ENCODE results near the gene SH3PXD2A.

Gene SH3PXD2A

DNA sequence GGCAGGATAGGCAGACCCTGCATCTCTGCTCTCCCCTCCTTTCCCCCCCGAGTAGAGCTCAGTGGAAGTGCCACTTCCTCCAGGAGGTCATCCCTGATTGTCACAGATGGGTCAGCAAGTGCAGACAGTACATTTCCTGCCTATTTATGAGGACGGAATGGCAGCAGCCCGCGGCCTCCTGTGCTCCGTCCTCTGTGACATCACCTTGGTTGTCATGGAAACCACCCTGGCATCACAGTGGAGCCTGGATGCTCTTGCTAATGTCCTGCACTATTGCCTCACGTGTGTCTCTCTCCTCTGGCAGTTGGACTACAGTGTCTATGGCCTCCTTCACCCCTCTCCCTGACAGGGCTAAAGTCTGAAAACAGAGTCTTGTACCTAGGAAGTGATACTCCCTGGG is 148.6 kb downstream of the SH3PXD2A start:
- no peak for DNase-seq (ENCODE audit: low read depth in 3 of 3)

DNA sequence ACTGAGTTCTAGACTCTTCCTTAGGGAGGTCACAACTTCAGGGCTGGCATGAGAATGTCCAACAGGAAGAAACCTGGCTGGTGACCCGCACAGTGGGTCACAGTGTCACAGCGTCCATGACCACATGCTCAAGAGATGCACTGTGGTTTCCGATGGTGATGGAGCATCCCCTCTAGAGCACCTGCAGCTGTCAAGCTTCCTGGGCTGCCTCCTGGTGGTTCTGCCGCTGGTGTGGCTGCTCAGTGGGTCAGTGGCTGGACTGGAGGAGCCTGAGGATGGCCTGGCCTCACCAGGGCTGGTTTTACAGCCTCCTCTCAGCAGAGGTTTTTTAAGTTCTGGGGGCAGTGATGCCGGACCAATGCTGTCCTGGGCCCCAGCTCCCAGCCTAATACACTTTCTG is 149.3 kb downstream of the SH3PXD2A start:
- DNase-seq (ENCODE audit: low read depth in 3 of 3): no peak

DNA sequence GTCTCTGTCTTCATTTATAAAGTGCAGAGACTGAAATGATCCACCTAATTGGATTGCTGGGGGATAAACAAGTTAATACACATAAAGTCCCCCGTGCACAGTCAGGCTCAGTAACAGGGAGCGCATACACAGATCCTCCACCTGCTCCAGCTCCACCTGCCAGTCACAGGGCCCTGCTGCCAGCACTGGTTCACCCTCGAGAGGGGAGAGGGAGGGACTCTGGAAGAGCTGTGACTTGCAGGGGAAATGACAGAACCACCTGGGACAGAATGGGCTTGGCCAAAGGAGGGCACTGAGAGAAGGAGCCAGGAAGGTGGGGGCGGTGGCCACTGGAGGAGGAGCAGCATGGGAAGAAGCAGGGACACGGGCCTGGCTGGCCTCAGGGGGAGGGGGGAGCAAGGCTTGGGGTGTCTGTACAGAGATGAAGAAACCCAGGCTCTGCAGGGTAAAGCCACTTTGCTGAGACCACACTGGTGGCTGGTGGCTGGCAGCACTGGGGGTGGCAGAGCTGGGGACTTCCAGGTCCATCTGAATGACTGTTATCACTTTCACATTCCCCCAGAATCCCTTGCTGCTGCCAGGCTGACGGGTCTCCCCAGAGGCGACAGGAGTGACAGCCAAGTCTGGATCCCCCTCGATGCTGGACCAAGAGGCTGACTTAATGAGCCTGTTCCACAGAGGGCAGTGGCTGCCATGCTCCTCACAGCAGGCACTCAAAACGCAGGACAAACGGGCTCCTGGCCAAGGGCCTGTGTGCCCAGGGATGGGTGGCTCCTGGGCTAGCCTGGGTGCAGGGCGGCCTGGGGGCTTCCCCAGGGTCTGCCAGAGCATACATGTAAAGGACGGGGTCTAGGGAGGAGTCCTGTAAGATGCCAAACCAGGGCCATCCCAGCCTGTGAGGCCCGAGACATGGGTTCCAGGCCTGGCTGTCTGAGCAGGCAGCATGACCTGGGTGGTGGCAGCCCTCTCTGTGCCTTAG is 151.1 kb downstream of the SH3PXD2A start:
- DNase-seq (ENCODE audit: low read depth in 3 of 3): no peak

DNA sequence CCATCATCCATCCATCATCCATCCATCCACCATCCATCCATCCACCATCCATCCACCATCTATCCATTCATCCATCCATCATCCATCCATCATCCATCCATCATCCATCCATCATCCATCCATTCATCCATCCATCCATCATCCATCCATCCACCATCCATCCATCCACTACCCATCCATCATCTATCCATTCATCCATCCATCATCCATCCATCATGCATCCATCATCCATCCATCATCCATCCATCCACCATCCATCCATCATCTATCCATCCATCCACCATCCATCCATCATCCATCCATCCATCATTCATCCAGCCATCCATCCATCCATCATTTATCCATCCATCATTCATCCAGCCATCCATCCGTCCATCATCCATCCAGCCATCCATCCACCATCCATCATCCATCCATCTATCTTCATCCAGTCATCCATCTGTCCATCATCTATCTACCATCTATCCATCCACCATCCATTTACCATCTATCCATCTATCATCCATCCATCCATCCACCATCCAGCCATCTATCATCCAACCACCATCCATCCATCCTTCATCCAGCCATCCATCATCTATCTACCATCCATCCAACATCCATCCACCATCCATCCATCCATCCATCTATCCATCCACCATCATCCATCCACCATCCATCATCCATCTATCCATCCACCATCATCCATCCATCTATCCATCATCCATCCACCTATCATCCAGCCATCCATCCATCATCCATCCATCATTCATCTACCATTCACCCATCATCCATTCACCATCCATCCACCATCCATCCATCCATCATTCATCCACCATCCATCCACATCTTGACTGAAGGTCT is 153.8 kb downstream of the SH3PXD2A start:
- no peak for DNase-seq (ENCODE audit: low read depth in 3 of 3)

DNA sequence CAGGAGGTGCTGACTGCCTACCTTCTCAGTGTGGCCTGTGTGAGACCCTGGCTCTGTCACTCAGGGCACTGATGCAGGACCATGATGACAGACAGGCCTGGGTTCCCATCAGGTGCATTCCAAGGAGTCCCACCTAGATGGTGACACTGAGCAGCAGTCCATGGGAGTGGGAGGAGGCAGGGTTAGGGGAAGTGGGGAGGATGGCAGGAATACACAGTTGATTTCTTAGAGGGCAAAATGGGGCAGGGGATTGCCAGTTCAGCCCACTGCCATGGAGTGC is 155.0 kb downstream of the SH3PXD2A start:
- no peak for DNase-seq (ENCODE audit: low read depth in 3 of 3)

DNA sequence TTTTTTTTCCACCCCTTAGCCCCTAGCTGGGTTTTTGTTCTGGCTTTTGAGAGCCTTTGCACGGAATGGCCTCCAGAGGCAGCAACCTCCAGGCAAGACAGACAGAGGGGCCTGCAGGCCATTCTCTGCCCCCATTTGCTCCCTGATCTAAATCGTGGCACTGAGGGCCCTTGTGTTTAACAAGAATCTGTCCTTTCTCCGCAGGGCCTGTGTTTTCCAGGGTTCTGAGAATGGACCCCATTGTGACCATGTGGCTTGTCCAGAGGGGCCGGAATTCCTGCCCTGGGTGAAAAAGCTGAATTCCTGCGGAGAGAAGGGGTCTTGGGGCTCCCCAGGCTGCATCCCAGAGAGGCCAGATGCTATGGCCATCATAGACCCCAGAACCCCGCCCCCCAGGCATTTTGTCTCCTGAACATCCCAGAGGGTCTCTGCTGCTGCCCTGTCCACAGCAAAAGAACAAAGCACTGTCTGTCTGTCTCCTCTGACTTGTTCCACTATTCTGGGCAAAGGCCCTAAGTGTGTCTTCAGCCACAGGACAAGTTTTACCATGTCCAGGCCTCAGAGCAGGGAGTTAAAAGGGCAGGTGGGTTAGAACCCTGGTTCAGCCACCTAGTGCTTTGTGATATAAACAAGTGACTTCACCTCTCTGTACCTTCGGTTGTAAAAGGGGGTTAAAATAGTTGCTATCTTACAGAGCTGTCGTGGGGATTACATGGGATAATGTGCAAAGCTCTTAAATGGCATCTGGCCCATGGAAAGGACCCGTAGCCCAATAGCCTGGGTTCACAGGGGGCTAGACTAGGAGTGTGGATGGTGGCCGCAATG is 155.6 kb downstream of the SH3PXD2A start:
- DNase-seq (ENCODE audit: low read depth in 3 of 3): no peak

DNA sequence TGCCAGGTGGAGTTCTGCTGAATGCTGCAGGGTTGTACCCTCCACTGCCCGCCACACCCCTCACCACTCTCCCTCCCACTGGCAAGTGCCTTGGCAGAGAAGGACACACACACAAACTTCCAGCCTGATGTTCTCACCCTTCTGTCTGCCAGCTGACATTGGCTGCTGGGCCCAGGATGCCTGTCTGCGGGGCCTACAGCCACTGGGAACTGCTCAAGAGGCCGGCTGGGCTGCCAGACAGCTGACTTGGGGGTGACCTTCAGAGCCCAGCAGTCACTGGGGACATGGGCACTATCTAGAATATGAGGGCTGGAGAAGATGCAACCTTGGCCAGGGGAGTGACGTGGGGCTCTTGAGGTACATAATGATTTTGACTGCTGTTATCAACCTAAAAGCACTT is 157.1 kb downstream of the SH3PXD2A start:
- DNase-seq (ENCODE audit: low read depth in 3 of 3): no peak

DNA sequence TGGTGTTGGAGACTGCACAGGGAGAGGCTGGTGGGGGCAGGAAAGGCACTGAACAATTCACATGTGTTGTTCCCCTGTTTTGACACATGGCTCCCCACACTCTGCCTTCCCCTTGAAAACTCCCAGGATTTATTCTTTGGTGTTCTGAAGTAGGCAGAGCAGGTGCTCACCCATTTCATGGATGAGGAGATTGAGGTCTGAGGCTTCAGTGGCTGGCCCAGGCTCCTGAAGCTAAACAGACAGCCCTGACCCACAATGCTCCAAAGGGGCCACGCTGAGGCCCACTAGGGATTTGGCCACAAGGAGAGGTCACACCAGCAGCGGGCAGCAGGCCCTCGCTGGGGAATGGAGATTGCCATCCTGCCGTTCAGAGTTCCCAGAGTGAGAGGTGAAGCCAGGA is 157.6 kb downstream of the SH3PXD2A start:
- DNase-seq (ENCODE audit: low read depth in 3 of 3): no peak

DNA sequence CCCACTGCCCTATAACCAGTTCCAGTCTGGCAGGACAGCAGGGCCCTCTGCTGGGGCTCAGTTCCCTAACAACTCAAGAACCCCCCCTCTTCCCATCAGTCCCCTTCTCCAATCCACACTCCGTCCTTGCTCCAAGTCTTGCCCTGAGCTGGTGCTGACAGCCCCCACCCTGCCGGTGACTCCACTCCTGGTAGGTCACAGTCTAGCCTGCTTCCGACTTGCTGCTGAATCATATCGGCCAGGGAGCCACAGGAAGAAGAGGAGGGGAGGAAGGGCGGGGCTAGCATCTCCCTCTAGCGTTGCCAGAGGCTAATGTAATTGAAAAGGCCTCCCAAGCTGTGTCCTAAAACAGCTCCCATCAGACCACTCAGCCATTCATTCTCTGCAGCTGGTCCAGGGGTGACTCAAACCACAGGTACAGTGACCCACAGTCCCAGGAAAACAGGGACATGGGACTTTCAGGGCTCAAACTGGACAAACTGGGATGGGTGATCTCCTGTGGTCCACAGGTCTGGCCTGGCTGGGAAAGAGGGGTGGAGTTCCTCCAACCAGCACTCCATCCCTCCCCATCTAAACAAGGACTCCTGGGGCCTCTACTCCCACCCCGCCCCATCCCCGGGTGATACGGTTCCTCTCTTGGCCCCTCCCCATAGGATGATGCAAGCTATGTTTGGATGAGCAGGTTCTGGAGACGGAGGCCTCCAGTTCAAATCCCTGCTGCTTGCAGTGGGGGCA is 158.8 kb downstream of the SH3PXD2A start:
- peak; percentile 41 to 63 (median 54) for DNase-seq (ENCODE audit: low read depth in 3 of 3)

DNA sequence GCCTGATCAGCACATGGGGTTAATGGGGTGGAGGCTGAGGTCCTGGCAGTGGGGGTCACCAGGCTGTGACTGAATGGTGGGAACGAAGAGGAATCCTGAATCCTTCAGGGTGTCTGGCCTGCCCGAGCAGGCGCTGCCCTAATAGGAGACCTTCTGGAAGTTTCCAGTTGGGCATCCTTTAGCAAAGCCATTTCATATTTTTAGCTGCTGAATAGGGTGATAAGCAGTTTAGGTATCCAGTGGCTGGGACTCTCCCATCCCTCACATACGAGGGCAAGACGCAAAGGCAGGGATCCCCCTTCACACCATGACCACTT is 159.3 kb downstream of the SH3PXD2A start:
- no peak for DNase-seq (ENCODE audit: low read depth in 3 of 3)

DNA sequence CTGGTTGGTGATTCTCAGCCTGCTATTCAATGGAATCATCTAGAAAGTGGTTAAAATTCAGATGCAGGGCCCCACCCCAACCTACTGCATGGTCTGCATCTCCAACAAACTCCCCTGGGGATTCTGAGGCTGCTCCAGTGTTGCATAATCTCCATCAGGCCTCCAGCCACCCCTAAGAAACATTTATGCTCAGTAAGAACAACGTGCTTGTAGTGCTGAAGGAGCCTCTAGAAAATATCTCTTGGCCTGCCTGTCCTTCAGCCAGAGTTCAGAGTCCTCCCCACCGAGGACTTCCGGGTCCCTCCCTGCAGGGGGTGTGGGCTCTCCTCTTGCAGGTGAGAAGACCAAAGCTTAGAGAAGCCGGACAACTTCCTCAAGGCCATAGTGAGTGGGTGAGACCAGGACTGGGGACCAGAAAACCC is 159.8 kb downstream of the SH3PXD2A start:
- no peak for DNase-seq (ENCODE audit: low read depth in 3 of 3)

DNA sequence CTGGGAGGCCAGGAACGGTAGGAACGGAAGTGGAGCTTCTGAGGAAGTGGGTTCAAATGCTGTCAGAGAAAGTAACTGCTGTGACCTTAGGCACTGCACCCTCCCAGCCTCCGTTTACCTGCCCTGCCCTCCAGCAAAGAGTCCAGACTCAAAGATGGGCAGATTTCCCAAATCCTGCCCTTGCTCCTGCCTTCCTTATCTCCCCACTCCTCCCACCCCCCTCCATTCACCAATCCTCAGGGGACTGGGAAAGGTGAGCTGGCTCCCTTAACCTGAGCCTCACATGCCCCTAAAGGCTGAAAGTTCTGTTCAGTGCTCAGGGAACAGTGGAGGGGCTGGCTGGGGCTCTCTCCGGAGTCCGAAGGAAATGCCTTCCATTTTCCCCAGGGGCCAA is 161.6 kb downstream of the SH3PXD2A start:
- DNase-seq (ENCODE audit: low read depth in 3 of 3): no peak

DNA sequence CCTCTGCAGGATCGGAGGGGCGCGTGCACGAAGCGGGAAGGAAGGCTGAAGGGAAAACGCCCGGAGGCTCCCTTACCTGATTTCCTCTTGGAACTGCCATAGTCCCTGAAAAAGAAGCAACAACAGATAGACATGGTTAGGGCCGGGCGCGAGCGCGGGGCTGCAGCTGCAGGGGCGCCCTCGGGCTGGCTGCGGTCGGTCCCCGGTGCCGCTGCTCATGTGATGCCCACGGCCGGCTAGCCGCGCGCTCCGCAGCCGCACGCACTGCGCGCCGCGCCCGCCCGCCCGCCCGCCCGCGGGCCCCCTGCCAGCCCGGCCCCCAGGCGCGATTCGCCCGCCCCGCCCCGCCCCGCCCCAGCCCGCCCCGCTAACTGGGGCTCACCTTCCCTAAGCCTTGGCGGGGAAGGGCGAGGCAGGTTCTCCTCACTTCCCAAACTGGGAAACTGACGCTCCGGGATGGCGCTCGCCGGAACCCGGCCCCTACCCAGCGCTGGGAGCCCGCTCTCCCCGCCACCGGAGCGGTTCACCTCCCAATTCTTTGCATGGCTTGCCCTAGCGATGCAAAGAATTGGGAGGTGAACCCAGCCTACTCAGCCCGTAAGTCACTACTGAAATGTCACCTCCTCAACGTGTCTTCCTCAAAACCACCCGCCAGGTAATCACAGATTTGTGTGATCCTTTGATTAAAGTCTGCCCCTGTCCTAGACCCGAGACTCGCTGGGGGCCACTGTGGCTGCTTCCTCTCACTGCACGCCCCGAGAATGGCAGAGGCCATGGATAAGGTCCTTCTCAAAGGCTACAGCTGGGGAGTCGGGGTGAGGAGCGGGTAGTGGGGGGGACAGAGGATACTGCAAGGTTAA is 162.2 kb downstream of the SH3PXD2A start:
- DNase-seq (ENCODE audit: low read depth in 3 of 3): no peak

DNA sequence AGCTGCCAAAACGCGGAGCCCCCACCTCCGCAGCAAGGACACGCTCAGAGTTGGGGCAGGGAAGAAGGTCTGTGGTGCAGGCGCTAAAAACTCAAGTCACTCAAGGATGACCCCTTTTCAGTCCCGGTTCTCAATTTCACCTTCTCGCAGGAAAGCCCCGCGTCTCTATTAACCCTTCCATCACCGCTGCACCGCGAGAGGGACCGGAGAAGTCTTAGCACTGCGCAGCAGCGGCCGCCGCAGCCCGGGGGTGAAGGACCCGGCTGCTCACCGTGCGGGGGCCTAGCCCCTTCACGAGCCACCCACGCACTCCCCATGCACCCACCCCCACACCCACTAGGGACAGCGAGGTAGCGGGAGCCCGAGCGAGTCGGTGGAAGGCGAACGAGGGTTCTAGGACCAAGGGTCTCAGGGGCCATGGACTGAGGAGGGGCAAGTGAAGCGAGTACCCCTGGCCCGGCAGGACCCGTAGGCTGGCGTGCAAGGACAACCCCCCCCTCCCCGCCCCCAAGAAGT is 162.9 kb downstream of the SH3PXD2A start:
- no peak for DNase-seq (ENCODE audit: low read depth in 3 of 3)

DNA sequence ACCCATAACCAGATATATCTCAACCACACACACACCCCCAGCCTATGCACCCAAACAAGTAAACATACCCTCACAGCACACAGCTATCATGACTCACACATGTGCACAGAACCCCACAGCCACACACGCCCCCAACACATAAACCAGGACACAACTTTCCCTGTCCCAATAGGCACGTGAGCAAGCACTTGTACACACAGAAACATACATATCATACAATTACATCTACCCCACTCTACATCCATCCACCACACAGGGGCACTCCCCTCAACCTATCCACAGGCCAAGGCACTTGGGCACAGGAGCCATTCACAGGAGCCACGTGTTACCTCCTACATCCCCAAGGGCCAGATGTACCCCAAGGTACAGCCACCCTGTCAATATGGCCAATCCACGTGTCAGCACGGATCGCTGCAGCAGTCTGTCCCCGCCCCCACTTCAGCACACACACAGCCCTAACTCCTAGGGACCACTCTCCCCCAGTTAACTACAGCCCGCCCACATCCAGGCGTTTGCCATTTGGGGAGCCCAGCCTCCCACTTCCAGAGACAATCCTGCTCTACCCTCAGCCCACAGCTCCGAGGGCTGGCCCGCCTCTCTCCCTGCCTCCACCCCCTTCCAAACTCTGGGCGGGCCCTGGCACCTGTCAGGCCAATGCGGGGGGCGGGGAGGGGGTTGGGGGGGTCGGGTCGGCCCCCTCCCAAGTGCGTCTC is 163.5 kb downstream of the SH3PXD2A start:
- no peak for DNase-seq (ENCODE audit: low read depth in 3 of 3)

DNA sequence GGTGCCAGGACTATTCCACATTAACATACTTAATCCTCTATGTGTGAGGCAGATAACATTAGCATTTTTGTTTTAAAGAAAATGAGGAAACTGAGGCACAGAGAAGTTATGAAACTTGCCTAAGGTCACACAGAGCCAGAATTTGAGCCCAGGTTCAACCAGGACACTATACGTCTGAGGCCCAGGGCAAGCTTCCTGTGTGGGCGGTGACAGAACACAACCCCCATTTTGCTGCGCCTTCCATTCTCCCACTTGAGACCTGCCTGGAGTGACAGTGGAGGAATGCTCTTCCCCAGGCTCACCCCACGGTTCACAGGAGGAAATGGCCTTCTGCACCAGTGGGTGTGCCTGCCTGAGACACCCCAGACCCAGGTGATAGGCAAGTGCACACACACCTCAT is 164.1 kb downstream of the SH3PXD2A start:
- DNase-seq (ENCODE audit: low read depth in 3 of 3): no peak

DNA sequence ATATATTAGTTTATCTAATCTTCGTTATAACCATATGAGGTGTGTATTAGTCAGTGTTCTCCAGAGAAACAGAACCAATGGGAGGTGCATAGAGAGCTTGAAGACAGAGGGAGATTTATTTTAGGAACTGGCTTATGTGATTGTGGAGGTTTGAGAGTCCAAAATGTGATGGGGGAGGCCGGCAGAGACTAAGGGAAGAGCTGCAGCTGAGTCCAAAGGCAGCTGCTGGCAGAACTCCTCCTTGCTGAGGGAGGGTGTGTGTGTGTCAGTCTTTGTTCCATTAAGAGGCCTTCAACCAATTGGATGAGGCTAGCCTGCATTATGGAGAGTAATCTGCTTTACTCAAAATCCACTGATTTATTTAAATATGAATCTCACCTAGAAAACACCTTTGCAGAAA is 165.1 kb downstream of the SH3PXD2A start:
- DNase-seq (ENCODE audit: low read depth in 3 of 3): no peak

DNA sequence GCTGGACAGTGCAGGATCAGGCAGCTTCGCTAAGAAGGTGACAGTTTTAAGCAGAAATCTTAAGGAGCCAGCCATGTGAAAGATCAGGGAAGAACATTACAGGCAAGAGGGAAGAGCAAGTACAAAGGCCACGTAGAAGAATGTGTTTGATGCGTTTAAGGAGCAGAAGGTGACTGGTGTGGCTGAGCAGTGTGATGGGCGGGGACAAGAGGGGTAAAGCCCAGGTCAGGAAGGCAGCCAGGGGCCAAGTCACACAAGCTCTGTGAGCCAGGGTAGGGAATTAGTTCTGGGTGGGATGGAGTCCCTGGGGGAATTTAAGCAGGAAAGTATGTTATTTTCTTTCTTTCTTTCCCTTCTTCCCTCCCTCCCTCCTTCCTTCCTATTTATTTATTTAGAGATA is 166.9 kb downstream of the SH3PXD2A start:
- no peak for DNase-seq (ENCODE audit: low read depth in 3 of 3)

DNA sequence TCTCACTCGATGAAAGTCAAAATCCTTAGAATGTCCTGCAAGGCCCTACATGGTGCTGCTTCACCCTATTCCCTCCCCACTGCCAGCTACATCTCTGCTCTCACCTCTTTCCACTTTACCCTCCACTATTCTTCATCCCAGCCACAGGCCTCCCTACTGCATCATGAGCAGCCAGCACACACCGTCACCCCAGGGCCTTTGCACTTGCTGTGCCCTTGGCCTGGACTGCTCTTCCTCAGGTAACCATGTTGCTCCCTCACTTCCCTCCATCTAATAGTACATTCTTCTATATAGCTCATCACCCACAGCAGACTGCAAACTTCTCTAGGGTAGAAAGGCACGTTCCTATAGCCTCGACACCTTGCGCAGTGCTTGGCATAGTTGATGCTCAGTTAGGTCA is 167.7 kb downstream of the SH3PXD2A start:
- no peak for DNase-seq (ENCODE audit: low read depth in 3 of 3)

DNA sequence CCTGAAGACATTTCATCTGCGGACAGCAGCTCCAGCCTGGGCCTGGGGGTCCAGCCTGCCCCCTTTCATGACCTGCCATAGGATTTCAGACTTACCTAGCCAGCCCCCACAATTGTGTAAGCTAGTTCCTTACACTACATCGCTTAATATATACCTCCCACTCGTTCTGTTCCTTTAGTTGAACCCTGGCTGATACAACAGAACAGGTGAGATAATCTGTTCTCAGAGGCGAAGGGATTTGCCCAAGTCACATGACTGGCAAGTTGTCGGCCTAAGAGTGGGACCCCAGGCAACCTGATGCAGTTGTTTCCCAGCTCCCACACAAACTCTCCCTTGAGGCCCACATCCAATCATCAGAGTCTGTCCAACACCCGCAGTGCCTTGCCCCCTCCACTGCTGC is 168.2 kb downstream of the SH3PXD2A start:
- DNase-seq (ENCODE audit: low read depth in 3 of 3): no peak

Measured in stimulated activated CD4-positive, alpha-beta T cell treated with anti-CD3 and anti-CD28 coated beads, TNF-alpha, amount 100 ng/mL, for 4 hours (primary cell).